Nephron progenitor cell (in vitro differentiated cells): ENCODE data around the gene CAPZA2.
"Not testable (repeated sequence)": the region's sequence is repeated elsewhere in the genome, so short reads cannot be mapped to it uniquely, and the experiment has no call there.

Experiments
- DNase-seq: peaks from one replicate; pipeline ENCODE4 v3.0.0; 2021
- H3K27ac Mint-ChIP-seq: 2 replicates; pipeline ENCODE4 v1.8.0; 2021; ENCODE audit warnings: mild to moderate bottlenecking, moderate library complexity, mixed read lengths
- H3K27me3 Mint-ChIP-seq: 2 replicates; pipeline ENCODE4 v1.8.0; 2021; ENCODE audit warnings: mild to moderate bottlenecking, low read depth, mixed read lengths; ENCODE audit not compliant: poor library complexity
- H3K36me3 Mint-ChIP-seq: 2 replicates; pipeline ENCODE4 v1.8.0; 2021; ENCODE audit warnings: low read depth, mixed read lengths
- H3K4me1 Mint-ChIP-seq: 2 replicates; pipeline ENCODE4 v1.8.0; 2021; ENCODE audit warnings: mixed read lengths
- H3K4me3 Mint-ChIP-seq: 2 replicates; pipeline ENCODE4 v1.8.0; 2021; ENCODE audit warnings: mild to moderate bottlenecking, moderate library complexity, mixed read lengths
- H3K9me3 Mint-ChIP-seq: 2 replicates; pipeline ENCODE4 v1.8.0; 2021; ENCODE audit warnings: mild to moderate bottlenecking, moderate library complexity, mixed read lengths
- TF ChIP-seq, protein P1 (sequence below): fragments of 200-600 bp; sonication (generic); IDR thresholded peaks from 2 replicates; pipeline ENCODE4 v1.5.0; 2021; ENCODE audit warnings: antibody characterized with exemption

Gene CAPZA2

DNA sequence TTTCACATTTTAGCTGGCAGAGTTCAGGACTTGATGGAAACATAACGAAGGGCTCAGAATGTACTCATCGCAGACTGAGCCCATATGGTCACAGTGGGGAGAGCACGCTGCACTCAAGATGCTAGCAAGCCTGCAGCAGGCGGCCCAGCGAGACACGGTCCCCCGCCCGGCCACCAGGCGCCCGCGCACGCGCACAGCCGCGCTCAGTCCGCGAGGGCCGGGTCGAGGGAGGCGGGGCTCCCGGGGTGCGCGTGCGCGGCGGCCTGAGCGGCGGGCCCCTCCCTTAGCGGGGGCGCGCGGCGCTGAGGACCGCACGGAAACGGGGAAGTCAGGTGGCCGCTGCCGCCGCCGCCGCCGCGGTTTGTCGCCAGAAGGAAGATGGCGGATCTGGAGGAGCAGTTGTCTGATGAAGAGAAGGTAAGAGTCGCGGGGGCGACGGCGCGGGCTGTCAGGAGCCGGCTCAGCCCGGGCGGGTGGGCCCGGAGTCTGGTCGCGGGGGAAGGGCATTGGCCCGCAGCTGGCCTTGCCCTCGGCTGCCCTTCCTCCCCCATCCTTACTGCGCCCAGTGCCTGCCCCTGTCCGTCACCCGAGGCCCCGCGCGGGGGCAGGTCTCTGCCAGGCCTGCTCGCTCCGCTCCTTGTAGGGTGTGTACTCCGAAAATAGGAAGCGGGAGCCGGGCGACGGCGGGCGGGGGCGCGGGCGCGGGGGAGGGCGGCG lies at the start of gene CAPZA2:
CAPZA2 (plus strand) TSS at position 354 of the 717 bp plus-strand sequence; CDS start at position 379, 25 bp downstream.
- Mint-ChIP-seq H3K27me3 (peaks cover 5% of the 10 kb centered on the region), H3K4me3 (peak within 1 kb of the TSS; percentile 99), H3K4me1 (peaks cover 21% of the 10 kb centered on the region), H3K27ac (peak within 1 kb of the TSS; percentile 99), H3K9me3 (peaks cover 2% of the 10 kb centered on the region), H3K36me3 (peaks cover 16% of the 10 kb centered on the region)
- peak; percentile 97 for DNase-seq
- TF ChIP-seq, protein P1, sequence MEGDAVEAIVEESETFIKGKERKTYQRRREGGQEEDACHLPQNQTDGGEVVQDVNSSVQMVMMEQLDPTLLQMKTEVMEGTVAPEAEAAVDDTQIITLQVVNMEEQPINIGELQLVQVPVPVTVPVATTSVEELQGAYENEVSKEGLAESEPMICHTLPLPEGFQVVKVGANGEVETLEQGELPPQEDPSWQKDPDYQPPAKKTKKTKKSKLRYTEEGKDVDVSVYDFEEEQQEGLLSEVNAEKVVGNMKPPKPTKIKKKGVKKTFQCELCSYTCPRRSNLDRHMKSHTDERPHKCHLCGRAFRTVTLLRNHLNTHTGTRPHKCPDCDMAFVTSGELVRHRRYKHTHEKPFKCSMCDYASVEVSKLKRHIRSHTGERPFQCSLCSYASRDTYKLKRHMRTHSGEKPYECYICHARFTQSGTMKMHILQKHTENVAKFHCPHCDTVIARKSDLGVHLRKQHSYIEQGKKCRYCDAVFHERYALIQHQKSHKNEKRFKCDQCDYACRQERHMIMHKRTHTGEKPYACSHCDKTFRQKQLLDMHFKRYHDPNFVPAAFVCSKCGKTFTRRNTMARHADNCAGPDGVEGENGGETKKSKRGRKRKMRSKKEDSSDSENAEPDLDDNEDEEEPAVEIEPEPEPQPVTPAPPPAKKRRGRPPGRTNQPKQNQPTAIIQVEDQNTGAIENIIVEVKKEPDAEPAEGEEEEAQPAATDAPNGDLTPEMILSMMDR = no peak

DNA sequence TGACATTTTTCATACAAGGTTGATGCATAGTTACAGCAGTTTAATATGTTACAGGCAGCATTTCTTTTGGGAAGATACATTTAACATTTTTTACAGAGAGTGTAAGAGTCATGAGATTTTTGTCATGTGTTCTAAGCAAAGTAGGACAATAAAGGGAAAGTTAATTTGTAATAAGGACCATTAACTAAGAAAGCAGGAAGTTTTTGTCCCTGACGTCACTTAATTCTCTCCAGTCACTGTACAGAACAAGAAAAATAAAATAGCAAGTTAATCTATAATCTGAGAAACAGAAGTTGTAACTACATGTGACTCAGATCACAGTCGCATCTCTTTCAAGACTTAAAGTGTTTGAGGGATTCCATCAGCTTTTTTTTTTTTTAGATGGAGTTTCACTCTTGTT lies 49.5 kb upstream of the CAPZA2 start:
- Mint-ChIP-seq H3K27me3 (peaks cover 7% of the 10 kb centered on the region), H3K36me3 (no peaks in the 10 kb centered on the region), H3K4me3 (no peak overlapping the region), H3K9me3 (no peaks in the 10 kb centered on the region), H3K4me1 (peaks cover 30% of the 10 kb centered on the region), H3K27ac (no peak overlapping the region)
- no peak for DNase-seq
- TF ChIP-seq, protein P1 = no peak

DNA sequence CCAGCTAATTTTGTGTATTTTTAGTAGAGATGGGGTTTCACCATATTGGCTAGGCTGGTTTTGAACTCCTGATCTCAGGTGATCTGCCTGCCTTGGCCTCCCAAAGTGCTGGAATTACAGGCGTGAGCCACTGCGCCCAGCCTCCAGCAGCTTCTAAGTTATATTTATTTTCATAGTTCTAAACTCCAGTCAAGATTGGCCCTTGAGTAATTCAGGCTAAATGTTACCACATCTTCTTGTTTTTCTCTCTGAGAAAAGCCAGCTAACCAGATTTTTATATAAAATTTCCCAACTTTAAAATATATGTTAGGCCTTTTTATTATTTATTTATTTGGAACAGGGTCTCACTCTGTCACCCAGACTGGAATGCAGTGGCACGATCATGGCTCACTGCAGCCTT lies 49.0 kb upstream of the CAPZA2 start:
- H3K4me3 Mint-ChIP-seq, H3K36me3 Mint-ChIP-seq, H3K9me3 Mint-ChIP-seq, DNase-seq, H3K27ac Mint-ChIP-seq, H3K27me3 Mint-ChIP-seq: not testable (repeated sequence)
- peaks cover 26% of the 10 kb centered on the region for H3K4me1 Mint-ChIP-seq

DNA sequence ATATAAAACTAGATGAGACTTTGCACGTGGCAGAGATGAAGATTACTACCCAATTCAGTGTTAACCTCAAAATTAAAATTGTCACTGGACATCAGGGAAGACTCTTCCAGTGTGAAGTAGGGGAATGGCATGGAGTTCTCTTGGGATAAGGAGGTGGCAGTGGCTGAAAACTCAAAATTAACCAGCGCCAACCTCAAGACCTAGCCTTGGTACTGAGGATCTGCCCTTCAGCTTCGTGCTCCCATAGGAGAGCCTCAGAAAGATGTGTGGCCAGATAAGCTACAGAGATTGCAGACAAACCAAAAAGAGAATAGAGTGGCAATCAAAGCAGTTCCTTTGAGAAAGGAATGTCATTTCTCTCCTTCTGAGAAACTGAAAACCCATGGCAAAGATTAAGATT lies 47.3 kb upstream of the CAPZA2 start:
- Mint-ChIP-seq H3K36me3 (no peaks in the 10 kb centered on the region), H3K9me3 (no peaks in the 10 kb centered on the region), H3K4me3 (no peak overlapping the region), H3K27ac (no peak overlapping the region), H3K27me3 (peaks cover 7% of the 10 kb centered on the region), H3K4me1 (peaks cover 28% of the 10 kb centered on the region)
- TF ChIP-seq, protein P1 = no peak
- no peak for DNase-seq

DNA sequence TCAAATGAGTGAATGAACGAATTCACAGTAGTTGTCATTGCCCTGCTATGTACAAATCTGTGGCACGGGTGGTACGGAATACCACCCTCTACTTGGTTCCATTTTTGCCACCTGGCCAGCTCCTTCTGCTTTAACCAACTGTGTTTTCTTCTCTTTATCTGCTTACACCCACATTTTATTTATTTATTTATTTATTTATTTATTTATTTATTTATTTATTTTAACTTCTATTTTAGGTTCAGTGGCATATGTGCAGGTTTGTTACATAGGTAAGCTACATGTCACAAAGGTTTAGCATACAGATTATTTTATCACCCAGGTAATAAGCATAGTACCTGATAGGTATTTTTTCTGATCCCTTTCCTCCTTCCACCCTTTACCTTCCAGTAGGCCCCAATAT lies 42.2 kb upstream of the CAPZA2 start:
- peaks cover 15% of the 10 kb centered on the region for H3K4me1 Mint-ChIP-seq
- H3K27ac Mint-ChIP-seq = peak overlapping the region; percentile 70

DNA sequence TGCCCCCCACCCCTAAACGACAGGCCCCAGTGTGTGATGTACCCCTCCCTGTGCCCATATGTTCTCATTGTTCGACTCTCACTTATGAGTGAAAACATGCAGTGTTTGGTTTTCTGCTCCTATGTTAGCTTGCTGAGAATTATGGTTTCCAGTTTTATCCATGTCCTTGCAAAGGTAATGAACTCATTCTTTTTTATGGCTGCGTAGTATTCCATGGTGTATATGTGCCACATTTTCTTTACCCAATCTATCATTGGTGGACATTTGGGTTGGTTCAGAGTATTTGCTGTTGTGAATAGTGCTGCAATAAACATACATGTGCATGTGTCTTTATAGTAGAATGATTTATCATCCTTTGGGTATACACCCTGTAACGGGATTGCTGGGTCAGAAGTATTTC lies 40.7 kb upstream of the CAPZA2 start:
- H3K27ac Mint-ChIP-seq, H3K4me3 Mint-ChIP-seq: not testable (repeated sequence)

More for the DNA sequence above, 42.2 kb upstream of the CAPZA2 start:
- TF ChIP-seq, protein P1 = no peak
- Mint-ChIP-seq H3K27me3 (peaks cover 12% of the 10 kb centered on the region), H3K36me3 (no peaks in the 10 kb centered on the region), H3K4me3 (no peak overlapping the region), H3K9me3 (peaks cover 35% of the 10 kb centered on the region)
- no peak for DNase-seq

DNA sequence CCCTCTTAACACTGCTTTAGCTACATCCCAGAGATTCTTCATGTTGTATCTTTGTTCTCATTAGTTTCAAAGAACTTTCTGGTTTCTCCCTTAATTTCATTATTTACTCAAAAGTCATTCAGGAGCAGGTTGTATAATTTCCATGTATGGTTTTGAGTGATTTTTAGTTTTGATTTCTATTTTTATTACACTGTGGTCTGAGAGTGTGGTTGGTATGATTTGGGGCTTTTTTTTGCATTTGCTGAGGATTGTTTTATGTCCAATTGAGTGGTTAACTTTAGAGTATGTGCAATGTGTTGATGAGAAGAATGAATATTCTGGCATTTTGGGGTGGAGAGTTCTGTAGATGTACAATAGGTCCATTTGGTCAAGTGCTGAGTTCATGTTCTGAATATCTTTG lies 37.9 kb upstream of the CAPZA2 start:
- Mint-ChIP-seq H3K4me3 (no peak overlapping the region), H3K27me3 (peaks cover 12% of the 10 kb centered on the region), H3K4me1 (peaks cover 6% of the 10 kb centered on the region), H3K27ac (no peak overlapping the region), H3K9me3 (peaks cover 43% of the 10 kb centered on the region), H3K36me3 (no peaks in the 10 kb centered on the region)
- DNase-seq = no peak
- TF ChIP-seq, protein P1 = no peak

More for the DNA sequence above, 40.7 kb upstream of the CAPZA2 start:
- not testable (repeated sequence) for H3K27me3 Mint-ChIP-seq, DNase-seq, H3K36me3 Mint-ChIP-seq
- peaks cover 43% of the 10 kb centered on the region for H3K9me3 Mint-ChIP-seq
- peaks cover 15% of the 10 kb centered on the region for H3K4me1 Mint-ChIP-seq
